PC-3 (cell line): Measurements from ENCODE around the gene ISCA2. TPM values are rescaled to one million over a fixed set of nuclear protein-coding genes. Genes with fewer than 3 reads are reported as not detected.

Experiments used
- ATAC-seq: fragments of 200-7000 bp; cut with Tn5 transposase; 2 replicates; pipeline ENCODE4 v1.9.1; 2020; ENCODE audit warnings: mild to moderate bottlenecking, moderate library complexity
- BruUV-seq: library from RNA; stranded (reverse); fragments of 400-500 nt; replicated peaks from 2 replicates; lab custom pipeline; 2021; lab: Mats Ljungman, UMichigan
- CTCF ChIA-PET: fragments of 300-600 bp; sonication (Branson Sonifier 250); formaldehyde crosslinking; loops from one replicate; lab custom pipeline; 2022; ENCODE audit warnings: antibody characterized with exemption; lab: Charles Lee
- POLR2A ChIA-PET: fragments of 300-600 bp; sonication (Branson Sonifier 250); formaldehyde crosslinking; loops from one replicate; lab custom pipeline; 2022; ENCODE audit warnings: antibody characterized with exemption; ENCODE audit not compliant: unreplicated experiment; lab: Charles Lee
- DNase-seq: peaks from one replicate; pipeline ENCODE4 v3.0.0-alpha.2; 2015
- H2AFZ ChIP-seq: fragments of 300-600 bp; sonication (generic); 2 replicates; pipeline ENCODE4 v1.6.0; 2016; ENCODE audit warnings: antibody characterized with exemption, low read length
- H3F3A ChIP-seq: fragments of 300-600 bp; sonication (generic); one replicate; pipeline ENCODE4 v1.6.0; 2017; ENCODE audit warnings: antibody characterized with exemption, low read length, control low read depth, mild to moderate bottlenecking; ENCODE audit not compliant: unreplicated experiment
- H3K27ac ChIP-seq: fragments of 300-600 bp; sonication (generic); 2 replicates; pipeline ENCODE4 v1.5.1; 2016; ENCODE audit warnings: mild to moderate bottlenecking, low read length
- H3K27me3 ChIP-seq: fragments of 300-600 bp; sonication (generic); 2 replicates; pipeline ENCODE4 v1.6.1; 2016; ENCODE audit warnings: low read length, mixed read lengths
- H3K36me3 ChIP-seq: fragments of 300-600 bp; sonication (generic); 2 replicates; pipeline ENCODE4 v1.6.1; 2016; ENCODE audit warnings: low read depth, mixed run types, low read length, mixed read lengths
- H3K4me1 ChIP-seq: fragments of 300-600 bp; sonication (generic); 2 replicates; pipeline ENCODE4 v1.5.1; 2016; ENCODE audit warnings: low read length; ENCODE audit not compliant: insufficient read depth
- H3K4me2 ChIP-seq: fragments of 300-600 bp; sonication (generic); 2 replicates; pipeline ENCODE4 v1.6.0; 2016; ENCODE audit warnings: low read length
- H3K4me3 ChIP-seq: fragments of 300-600 bp; sonication (generic); 2 replicates; pipeline ENCODE4 v1.5.1; 2016; ENCODE audit warnings: mild to moderate bottlenecking, low read length, mixed read lengths
- H3K79me2 ChIP-seq: fragments of 300-600 bp; sonication (generic); 2 replicates; pipeline ENCODE4 v1.6.1; 2017; ENCODE audit warnings: low read length, mixed read lengths
- H3K9ac ChIP-seq: fragments of 300-600 bp; sonication (generic); 2 replicates; pipeline ENCODE4 v1.6.0; 2016; ENCODE audit warnings: mild to moderate bottlenecking, low read length
- H3K9me2 ChIP-seq: fragments of 300-600 bp; sonication (generic); replicated peaks from 2 replicates; pipeline ENCODE4 v1.6.1; 2016; ENCODE audit warnings: mixed run types, low read length, mixed read lengths
- H3K9me3 ChIP-seq: fragments of 300-600 bp; sonication (generic); 2 replicates; pipeline ENCODE4 v1.6.1; 2016; ENCODE audit warnings: low read length, mixed read lengths
- H4K20me1 ChIP-seq: fragments of 300-600 bp; sonication (generic); 2 replicates; pipeline ENCODE4 v1.6.1; 2016; ENCODE audit warnings: low read length, mixed read lengths
- CTCF ChIP-seq: fragments of 300-600 bp; sonication (generic); conservative IDR thresholded peaks from 2 replicates; pipeline ENCODE4 v1.5.1; 2017; ENCODE audit warnings: antibody characterized with exemption, low read depth, mild to moderate bottlenecking, low read length
- EZH2 ChIP-seq: fragments of 300-600 bp; sonication (generic); IDR thresholded peaks from one replicate; pipeline ENCODE4 v1.6.1; 2017; ENCODE audit warnings: antibody characterized with exemption, mild to moderate bottlenecking, low read length; ENCODE audit not compliant: unreplicated experiment
- EZH2phosphoT487 ChIP-seq: fragments of 300-600 bp; sonication (generic); IDR thresholded peaks from 2 replicates; pipeline ENCODE4 v1.6.1; 2018; ENCODE audit warnings: mild to moderate bottlenecking, antibody characterized with exemption, low read length, borderline replicate concordance
- intact Hi-C: fragments of 100-400 bp; cut with micrococcal nuclease; formaldehyde crosslinking; loops from 2 replicates; pipeline ENCODE4 v1.9.0; 2023
- total RNA-seq: library from RNA; depleted of rRNA; stranded (reverse); fragments of >200 nt; gene quantifications from 2 replicates; pipeline ENCODE4 v1.2.3, GENCODE V29; 2014

ISCA2 gene
- total RNA-seq, 1 experiment from 2014 or later: 30.1 TPM

- Histone ChIP-seq H3K9ac (no peak overlapping the region), H3K27me3 (no peaks in the 10 kb centered on the region), H2AFZ (peak overlapping the region; percentile 32; the same call in 1 of the 2 replicates), H3K4me1 (peaks cover 52% of the 10 kb centered on the region), H3K27ac (peak overlapping the region; percentile 48), H3K9me3 (no peaks in the 10 kb centered on the region), H4K20me1 (no peaks in the 10 kb centered on the region), H3F3A (peaks cover 4% of the 10 kb centered on the region), H3K4me2 (peak overlapping the region; percentile 63), H3K79me2 (peaks cover 56% of the 10 kb centered on the region), H3K4me3 (peak overlapping the region; percentile 29; the same call in 1 of the 2 replicates), H3K9me2 (no peaks in the 10 kb centered on the region), H3K36me3 (peaks cover 17% of the 10 kb centered on the region)
- DNase-seq (peak; percentile 93), ATAC-seq (peak; percentile 5)
- intact Hi-C loops: no loop called here
- CTCF ChIA-PET: no interaction called here
- POLR2A ChIA-PET: no interaction called here
- TF ChIP-seq CTCF: no peak
- TF ChIP-seq EZH2phosphoT487: no peak
- TF ChIP-seq EZH2: no peak
- no TSS peak for BruUV-seq
These were observed 4.7 kb upstream of the ISCA2 start for GRCh38 chr14:74488786-74489397.

- intact Hi-C loops: loop anchor here (5.0 kb wide), 1 partner anchor 127 kb away; no protein-coding TSS in a partner anchor
- TF ChIP-seq EZH2phosphoT487: no peak
- TF ChIP-seq CTCF: no peak
- TF ChIP-seq EZH2: no peak
- Histone ChIP-seq H2AFZ (no peak overlapping the region), H3K4me1 (peaks cover 65% of the 10 kb centered on the region), H3K36me3 (peaks cover 9% of the 10 kb centered on the region; the same call in 1 of the 2 replicates), H3K9ac (no peak overlapping the region), H3K9me2 (no peaks in the 10 kb centered on the region), H3K27ac (no peak overlapping the region), H3K9me3 (no peaks in the 10 kb centered on the region), H4K20me1 (no peaks in the 10 kb centered on the region), H3F3A (peaks cover 4% of the 10 kb centered on the region), H3K27me3 (no peaks in the 10 kb centered on the region), H3K4me3 (no peak overlapping the region), H3K79me2 (peaks cover 72% of the 10 kb centered on the region), H3K4me2 (peak overlapping the region; percentile 63)
- ATAC-seq: no peak
- CTCF ChIA-PET: no interaction called here
- no peak for DNase-seq
- POLR2A ChIA-PET: no interaction called here
- BruUV-seq: no TSS peak
These were observed 3.1 kb upstream of the ISCA2 start for GRCh38 chr14:74490486-74490885.
